HG02678 (cell line): Measurements from ENCODE around the gene ETFDH.
"Not testable (repeated sequence)": the region's sequence is repeated elsewhere in the genome, so short reads cannot be mapped to it uniquely, and the experiment has no call there.

ENCODE experiments used
- ATAC-seq: cut with Tn5 transposase; IDR thresholded peaks from one replicate; pipeline ENCODE4 v1.9.1; 2021; ENCODE audit warnings: mild to moderate bottlenecking, moderate library complexity; ENCODE audit not compliant: unreplicated experiment

Gene ETFDH

DNA sequence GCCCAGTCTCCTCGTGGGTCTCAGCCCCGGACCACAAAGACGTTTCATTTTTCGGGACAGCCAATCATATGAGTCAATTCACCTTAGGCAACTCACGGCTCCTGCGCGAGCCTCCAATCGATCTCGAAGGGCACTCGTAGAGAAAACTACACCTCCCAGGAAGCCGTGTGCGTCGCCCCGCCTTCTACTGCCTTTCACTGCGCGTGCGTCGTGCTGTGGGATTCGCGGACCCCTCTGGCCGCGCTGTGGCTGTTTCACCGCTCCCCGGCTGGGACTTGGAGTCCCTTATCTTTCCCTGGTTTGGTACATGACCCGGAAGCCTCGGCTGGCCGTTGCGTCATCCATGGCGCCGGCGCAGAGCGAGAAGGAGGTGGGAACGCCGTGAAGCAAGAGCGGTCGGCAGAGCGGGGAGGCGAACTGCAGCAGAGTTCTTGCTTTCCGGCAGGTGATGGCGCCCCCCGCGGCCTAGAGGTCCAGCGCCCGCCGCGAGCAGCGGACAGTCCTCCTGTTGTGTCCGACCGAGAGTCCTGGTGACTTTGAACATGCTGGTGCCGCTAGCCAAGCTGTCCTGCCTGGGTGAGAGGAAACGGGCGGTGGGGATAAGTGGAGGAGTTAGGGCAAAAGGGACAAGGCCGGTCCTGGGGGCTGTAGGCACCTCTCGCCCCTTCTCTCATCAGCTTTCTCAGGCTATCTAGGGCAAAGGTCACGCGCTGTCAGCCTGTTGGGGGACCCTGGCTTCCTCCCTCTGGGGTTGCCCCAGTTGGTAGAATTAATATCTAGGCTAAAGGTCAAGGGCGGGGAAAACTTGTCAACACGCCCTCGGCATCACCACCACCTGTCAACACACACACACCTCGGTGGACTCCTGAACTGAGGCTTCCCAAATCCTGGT is at the start of gene ETFDH:
Gene ETFDH (plus strand): TSS at position 382 of the 892 bp plus-strand sequence. CDS start 161 bp downstream, at position 543.
- peak; percentile 82 for ATAC-seq

DNA sequence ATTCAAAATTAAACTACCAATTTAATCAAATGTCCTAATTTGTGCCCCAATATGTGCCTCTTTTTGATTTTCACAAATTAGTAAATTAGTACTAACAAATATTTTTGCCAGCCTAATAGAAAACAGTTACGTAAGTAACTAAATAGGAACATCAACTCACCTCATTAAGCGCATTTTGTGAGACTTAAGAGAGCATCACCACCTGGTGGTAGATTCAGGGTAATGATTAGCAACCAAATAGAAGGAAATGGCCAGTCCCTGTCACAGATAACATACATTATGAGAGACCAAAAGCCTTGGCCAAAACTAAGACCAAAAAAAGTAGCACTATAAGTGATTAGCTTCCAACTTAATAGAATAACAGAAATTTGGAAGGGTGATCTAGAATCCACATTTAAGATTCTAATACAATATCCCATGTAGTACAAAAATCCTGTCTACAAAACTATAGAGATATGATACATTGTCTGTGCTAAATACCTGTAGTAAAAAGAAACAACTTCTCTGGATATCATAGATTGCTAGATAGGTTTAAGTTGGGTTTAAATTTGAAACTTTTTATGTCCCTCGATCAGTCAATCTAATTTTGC is 47.1 kb upstream of the ETFDH start:
- ATAC-seq: peak; percentile 97

DNA sequence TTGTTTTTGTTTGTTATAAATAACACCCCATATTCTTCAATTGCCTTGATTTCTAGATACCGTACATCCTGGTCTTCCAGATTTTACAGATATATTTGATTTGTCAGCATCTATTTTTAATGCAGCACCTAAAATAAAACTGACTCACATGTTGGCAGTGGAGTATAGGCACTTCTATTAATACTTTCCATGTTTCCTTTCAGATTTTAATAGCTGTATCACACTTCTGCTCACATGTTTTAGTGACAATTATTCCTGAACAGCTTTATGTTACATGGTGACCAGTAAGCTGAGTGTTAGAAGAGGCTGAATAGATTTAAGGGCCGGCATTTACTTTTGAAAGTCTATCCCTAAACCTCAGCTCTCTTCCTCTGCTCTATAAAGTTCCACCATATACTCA is 46.6 kb upstream of the ETFDH start:
- no peak for ATAC-seq

DNA sequence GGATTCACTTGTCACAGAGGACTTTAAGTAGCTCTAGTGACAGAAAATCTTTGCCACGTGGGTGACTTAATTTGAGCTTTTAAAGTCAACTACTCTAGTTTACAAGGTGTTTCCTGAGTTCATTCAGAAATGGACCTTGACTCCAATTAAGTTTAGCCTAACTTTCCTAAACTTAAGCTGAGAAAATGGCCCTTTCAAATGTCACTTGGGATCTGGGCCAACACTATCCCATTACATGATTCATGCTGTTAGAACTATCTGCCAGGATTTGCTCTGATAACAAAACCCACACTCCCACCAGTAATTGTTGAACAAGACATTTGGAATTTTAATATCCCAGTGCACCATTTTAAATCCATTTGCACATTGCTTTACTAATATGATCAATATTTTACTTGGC is 41.2 kb upstream of the ETFDH start:
- no peak for ATAC-seq

DNA sequence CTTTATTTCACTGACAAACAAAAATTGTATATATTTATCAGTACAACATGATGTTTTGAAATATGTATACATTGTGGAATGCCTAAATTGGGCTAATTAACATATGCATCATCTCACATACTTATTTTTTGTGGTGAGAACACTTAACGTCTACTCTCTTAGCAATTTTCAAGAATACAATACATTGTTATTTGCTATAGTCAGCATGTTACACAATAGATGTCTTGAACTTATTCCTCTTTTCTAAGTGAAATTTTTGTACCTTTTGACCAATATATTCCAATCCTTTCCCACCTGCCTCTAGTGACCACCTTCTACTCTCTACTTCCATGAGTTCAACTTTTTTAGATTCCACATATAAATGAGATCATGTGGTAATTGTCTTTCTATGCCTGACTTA is 35.5 kb upstream of the ETFDH start:
- ATAC-seq: no peak

DNA sequence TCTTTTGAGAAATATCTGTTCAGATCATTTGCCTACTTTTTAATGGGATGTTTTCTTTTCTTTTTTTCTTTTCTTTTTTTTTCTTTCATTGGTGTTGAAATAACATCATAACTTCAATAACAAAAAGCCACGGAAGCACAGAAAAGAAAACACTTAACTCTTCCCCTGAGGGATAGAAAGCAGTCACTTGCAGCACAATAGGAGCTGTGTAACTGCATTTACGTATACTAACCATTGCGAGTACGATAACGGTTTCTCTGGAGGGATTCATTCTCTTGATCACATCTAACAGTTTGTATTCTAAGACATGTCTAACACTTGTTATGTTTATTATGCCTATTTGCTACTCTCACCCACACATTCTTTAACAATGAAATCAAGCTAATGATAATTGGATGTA is 27.7 kb upstream of the ETFDH start:
- ATAC-seq: no peak

DNA sequence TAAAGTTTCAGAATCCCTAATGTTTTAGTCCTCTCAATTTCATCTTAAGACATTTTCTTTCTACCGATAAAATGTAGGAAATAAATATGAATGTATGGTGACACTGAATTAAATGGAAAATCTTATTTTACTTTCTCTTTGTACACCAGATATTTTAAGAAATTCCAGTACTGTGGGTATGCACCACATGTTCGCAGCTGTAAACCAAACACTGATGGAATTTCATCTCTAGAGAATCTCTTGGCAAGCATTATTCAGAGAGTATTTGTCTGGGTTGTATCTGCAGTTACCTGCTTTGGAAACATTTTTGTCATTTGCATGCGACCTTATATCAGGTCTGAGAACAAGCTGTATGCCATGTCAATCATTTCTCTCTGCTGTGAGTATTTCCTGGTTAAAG is 27.3 kb upstream of the ETFDH start:
- no peak for ATAC-seq

DNA sequence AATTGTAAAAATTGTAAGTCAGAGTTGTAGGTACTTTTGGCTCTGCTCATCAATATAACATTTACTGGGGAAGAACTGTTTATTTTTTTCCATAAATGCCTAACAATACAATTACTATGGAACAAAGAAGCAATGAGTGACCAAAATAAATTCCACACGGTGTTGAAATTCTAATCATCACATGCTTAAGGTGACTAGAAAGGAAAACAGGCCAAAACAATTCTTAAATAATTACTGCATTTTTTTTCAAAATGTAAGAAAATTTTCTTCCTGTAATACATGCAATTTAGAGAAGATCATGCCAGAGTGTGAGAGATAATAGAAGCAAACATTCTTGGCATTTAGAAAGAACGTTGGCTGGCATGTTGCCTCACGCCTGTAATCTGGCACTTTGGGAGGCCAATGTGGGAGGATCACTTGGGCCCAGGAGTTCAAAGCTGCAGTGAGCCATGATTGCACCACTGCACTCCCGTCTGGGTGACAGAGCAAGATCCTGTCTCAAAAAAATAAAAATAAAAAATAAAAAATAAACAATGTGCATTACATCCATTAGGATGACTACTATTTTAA is 22.9 kb upstream of the ETFDH start:
- no peak for ATAC-seq

DNA sequence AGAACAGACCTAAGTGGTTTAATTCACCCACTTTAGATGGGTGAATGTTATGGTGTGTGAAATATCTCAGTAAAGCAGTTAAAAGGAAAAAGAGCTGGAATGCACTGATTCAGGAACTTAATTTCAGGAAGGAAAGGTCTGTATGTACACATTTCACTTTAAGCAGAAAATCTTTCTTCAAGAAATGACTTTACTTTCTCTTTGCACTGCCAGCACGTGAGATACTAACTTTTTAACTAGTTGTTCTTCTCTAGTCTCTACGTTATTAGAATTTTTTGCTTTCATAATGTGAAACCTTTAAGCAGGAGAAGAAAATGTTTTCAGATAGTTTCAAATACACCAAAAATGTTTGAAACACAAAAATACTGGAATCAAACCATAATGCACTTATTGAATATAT is 19.2 kb upstream of the ETFDH start:
- no peak for ATAC-seq

DNA sequence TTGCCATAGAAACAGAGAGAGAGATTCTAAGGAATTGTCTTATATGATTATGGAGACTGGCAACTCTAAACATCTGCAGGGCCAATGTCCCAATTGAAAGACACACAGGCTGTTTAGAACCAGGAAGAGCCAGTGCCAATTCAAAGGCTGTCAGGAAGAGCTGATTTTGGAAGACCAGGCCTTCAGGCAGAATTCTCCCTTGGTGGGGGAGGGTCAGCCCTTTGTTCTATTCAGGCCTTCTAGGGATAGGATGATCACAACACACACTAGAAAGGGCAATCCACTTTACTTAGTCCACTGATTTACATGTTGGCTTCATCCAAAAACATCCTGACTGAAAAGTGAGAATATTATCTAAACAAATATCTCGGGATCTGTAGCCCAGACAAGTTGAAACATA is 15.7 kb upstream of the ETFDH start:
- ATAC-seq: no peak

DNA sequence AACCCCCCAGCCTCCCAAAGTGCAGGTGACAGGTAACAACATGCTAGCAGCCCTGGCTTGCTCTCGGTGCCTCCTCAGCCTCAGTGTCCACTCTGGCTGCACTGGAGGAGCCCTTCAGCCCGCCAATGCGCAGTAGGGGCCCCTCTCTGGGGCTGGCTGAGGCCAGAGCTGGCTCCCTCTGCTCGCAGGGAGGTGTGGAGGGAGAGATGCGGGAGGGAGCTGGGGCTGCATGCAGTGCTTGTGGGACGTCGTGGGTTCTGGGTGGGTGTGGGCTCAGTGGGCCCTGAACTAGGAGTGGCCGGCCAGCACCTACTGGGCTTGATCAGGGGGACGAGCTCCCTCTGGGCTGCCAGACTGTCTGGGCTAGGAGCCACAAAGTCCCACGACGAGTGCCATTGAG is 14.8 kb upstream of the ETFDH start:
- no peak for ATAC-seq

DNA sequence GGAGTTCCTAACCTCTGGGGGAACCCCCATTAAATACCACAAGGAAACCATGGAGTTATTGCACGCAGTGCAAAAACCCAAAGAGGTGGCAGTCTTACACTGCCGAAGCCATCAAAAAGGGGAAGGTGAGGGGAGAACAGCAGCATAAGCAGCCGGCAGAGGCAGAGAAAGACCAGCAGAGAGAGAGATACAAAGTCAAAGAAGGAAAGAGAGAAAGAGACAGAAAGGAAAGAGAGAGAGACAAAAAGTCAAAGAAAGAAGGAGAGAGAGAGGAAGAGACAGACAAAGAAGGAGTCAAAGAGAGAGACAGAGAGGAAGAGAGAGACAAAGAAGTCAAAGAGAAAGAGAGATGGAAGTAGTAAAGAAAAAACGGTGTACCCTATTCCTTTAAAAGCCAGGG is 8.8 kb upstream of the ETFDH start:
- ATAC-seq: not testable (repeated sequence)

DNA sequence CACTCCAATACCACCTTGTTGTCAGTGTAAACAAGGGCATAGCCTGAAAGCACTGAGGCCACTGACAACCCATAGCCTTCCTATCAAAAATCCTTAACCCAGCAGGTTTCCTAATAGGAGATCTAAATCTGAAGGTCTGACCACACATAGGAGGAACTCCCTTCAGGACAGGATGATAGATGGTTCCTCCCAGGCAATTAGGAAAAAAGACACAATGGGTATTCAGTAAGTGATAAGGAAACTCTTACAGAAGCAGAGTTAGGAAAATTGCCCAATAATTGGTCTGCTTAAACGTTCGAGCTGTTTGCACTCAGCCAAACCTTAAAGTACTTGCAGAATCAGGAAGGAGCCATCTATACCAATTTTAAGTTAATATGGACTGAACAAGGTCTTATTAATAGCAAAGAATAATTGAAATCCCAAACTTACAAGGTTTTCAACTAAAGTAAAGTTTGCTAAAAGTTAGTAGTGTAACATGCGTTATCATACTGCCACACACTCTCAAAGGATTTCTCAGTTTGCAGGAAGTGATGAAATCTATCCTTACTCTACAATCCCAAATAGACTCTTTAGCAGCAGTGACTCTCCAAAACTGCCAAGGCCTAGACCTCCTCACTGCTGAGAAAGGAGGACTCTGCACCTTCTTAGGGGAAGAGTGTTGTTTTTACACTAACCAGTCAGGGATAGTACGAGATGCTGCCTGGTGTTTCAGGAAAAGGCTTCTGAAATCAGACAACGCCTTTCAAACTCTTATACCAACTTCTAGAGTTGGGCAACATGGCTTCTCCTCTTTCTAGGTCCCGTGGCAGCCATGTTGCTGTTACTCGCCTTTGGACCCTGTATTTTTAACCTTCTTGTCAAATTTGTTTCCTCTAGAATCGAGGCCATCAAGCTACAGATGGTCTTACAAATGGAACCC is 8.1 kb upstream of the ETFDH start:
- not testable (repeated sequence) for ATAC-seq

DNA sequence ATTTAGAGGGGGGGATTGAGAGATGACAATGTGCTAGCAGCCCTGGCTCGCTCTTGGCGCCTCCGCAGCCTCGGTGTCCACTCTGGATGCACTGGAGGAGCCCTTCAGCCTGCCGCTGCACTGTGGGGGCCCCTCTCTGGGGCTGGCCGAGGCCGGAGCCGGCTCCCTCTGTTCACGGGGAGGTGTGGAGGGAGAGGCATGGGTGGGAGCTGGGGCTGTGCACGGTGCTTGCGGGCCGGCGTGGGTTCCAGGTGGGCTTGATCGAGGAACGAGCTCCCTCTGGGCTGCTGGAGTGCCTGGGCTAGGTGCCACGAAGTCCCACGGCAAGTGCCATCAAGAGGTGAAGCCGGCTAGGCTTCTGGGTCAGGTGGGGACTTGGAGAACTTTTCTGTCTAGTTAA is 7.3 kb upstream of the ETFDH start:
- ATAC-seq: no peak

DNA sequence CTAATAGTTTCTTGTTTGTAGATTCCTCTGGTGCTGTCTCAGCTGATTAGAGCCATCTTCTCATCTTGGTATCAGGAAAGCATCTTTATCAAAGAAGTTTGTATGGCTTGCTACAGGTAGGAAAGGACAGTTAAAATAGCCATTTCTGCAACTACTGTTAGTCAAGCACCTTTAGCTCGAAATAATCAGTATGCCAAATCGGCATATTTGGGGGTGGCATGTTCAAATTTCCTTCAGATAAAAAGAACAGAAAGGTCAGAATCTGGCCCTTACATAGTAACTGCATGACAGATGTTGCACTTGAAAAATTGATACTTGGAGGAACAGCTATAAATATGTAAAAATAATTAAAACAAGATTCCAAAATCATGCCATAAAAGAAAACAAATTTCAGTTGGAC is 5.2 kb upstream of the ETFDH start:
- no peak for ATAC-seq

DNA sequence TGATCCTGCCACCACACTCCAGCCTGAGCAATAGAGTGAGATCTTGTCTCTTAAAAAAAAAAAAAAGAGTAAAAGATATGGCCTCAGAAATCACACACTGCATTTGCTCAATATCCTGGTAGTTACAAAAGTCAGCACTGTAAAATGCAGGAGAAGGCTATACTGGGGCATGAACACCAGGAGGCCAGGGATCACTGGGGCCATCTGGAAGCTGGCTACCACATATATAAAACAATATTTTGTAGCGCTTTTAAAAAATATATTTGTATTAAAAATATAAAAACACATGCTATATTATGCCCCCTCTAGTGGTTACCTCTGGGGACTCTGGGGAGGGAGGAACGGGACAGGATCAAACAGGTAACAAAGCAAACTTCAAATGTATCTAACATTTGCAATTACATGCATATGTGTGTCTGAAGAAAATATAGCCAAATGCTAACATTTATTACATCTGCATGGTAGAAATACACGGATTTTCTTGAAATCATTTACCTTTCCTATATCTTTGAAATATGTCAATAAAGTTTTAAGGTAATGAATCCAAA is 4.4 kb upstream of the ETFDH start:
- ATAC-seq: no peak

DNA sequence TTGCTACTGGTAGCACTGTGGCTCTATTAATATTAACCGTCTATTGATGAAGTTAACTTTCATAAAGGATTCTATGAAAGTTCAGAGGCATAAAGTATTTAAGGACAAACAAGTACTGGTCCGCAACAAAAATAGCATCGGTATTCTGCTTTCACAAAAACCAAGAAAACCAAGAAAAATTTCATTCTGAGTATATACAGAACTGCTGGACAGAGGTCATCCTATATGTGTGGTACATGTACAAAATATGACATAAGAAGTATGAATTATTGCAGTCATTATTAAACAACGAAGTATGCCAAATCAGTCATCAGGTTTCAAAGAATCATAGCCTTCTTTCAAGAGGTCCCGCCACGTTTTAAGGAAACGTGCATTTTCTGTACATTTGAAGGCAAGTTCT is 2.8 kb upstream of the ETFDH start:
- no peak for ATAC-seq

DNA sequence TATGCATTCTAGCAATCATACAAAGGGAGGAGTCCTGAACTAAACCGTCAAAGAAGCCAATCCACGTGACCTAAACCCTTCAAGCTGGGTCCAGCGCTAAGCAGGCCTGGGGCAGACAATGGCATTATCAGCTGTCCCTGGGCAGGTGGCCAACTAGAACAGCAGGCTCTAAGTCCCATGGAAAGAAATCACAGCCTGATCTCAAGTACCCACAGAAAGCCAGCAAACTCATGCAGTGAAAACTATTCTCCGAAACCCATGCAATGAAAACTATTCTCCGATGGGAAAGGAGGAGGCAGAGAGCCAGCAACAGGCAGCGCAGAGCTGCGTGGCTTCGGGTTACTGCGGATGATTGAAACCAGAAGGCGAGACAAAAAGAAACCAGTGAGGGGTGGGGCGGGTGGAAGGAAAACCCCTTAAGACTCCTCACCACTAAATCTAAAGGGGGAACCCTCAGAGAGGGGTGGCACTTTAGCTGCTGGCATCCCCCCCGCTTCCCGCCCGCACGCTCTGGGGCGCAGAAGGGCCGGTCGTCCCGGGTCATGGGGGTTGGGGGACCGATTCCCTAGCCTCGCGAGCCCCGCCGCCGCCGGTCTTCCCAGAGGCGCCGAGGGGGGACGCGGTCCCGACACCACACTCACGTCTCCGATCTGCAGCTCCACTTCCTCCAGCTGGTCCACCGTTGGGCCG is 976 bp upstream of the ETFDH start:
- peak; percentile 27 for ATAC-seq

DNA sequence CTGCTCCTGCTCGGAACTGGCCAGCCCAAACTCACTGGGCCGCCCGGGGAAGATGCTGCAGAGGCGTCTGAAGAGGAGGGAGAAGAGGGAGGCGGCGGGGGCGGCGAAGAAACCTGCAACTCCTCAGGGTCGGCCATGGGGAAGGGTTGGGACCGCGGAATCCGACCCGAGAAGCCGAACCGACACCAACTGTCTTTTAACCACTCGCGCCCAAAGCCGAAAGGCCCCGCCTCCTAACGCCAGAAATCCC is 506 bp upstream of the ETFDH start, which contains the start of gene C4orf46:
Gene C4orf46 (minus strand): TSS at position 223 of the 250 bp plus-strand sequence. CDS start 86 bp downstream, at position 137.
- ATAC-seq: no peak

DNA sequence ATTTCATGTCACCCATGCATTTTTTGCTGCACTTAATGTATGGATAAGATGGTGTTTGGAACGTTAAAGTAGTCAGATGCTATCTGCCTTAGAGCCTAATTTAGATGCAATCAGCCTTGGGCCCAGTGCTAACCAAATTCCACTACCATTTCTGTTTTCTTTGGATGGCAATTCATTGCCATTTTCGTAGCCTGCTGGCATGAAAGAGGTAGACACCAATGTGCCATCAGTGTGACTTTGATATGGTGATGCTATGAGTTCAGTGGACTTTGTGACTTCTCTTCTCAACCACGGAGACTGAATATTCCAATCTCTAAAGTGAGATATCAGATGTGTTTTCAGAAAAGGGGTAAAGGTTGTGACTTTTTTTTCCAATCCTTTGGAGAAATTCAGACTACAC is 1.5 kb downstream of the ETFDH start:
- no peak for ATAC-seq
